ELR (cell line): ENCODE measurements around the gene CENPVL1.
"Not testable (repeated sequence)": the region's sequence is repeated elsewhere in the genome, so short reads cannot be mapped to it uniquely, and the experiment has no call there.

Source experiments
- DNase-seq: peaks from one replicate; pipeline ENCODE4 v3.0.0-alpha.2; 2015; ENCODE audit warnings: low read depth

The CENPVL1 gene

GRCh38 chrX:51710277-51711164 is at the start of gene CENPVL1:
CENPVL1 (plus strand) TSS chrX:51710512; CDS start chrX:51710512, 0 bp downstream.
- DNase-seq = not testable (repeated sequence)

- DNase-seq = no peak
Measured at GRCh38 chrX:51665981-51666380, 44.3 kb upstream of the CENPVL1 start.

GRCh38 chrX:51679689-51680433 is 30.5 kb upstream of the CENPVL1 start:
- not testable (repeated sequence) for DNase-seq

GRCh38 chrX:51681808-51682719 is 28.2 kb upstream of the CENPVL1 start:
- DNase-seq = not testable (repeated sequence)

- not testable (repeated sequence) for DNase-seq
Measured at GRCh38 chrX:51682720-51683062, 27.6 kb upstream of the CENPVL1 start, which contains the start of gene CENPVL2. CENPVL2 (minus strand) TSS chrX:51682831; CDS start chrX:51682831, 0 bp downstream.

GRCh38 chrX:51694254-51694653 is 16.1 kb upstream of the CENPVL1 start:
- no peak for DNase-seq

GRCh38 chrX:51697397-51697796 is 12.9 kb upstream of the CENPVL1 start:
- no peak for DNase-seq

- not testable (repeated sequence) for DNase-seq
Measured at GRCh38 chrX:51712943-51713647, 2.8 kb downstream of the CENPVL1 start.

GRCh38 chrX:51728202-51728601 is 17.9 kb downstream of the CENPVL1 start:
- no peak for DNase-seq

- DNase-seq = no peak
Measured at GRCh38 chrX:51737091-51737490, 26.8 kb downstream of the CENPVL1 start.

GRCh38 chrX:51742586-51742985 is 32.3 kb downstream of the CENPVL1 start:
- no peak for DNase-seq

GRCh38 chrX:51743179-51743957 is 33.1 kb downstream of the CENPVL1 start, which contains the start of gene GSPT2:
GSPT2 (plus strand) TSS chrX:51743442; CDS start chrX:51743627, 185 bp downstream.
- DNase-seq = peak; percentile 68

GRCh38 chrX:51747671-51748070 is 37.4 kb downstream of the CENPVL1 start:
- DNase-seq = no peak

GRCh38 chrX:51759055-51759839 is 48.9 kb downstream of the CENPVL1 start:
- no peak for DNase-seq

- DNase-seq = no peak
Measured at GRCh38 chrX:51760657-51761056, 50.3 kb downstream of the CENPVL1 start.
